DOHH2 (cell line): Measurements from ENCODE around the gene PDE7B.

Source experiments
- H3F3A ChIP-seq: fragments of 200-600 bp; sonication (generic), shearing (Covaris generic); 2 replicates; pipeline ENCODE4 v1.6.0; 2016; ENCODE audit warnings: antibody characterized with exemption, mild to moderate bottlenecking; ENCODE audit not compliant: control insufficient read depth, insufficient read depth
- H3K27ac ChIP-seq: fragments of 200-600 bp; sonication (generic); 2 replicates; pipeline ENCODE4 v1.5.1; 2014; ENCODE audit warnings: low read depth, mild to moderate bottlenecking, low read length, moderate library complexity
- H3K27me3 ChIP-seq: fragments of 200-600 bp; sonication (generic); 2 replicates; pipeline ENCODE4 v1.6.1; 2014; ENCODE audit warnings: mild to moderate bottlenecking, low read length, mixed read lengths; ENCODE audit not compliant: control insufficient read depth
- H3K36me3 ChIP-seq: fragments of 200-600 bp; sonication (generic); 2 replicates; pipeline ENCODE4 v1.6.1; 2014; ENCODE audit warnings: mild to moderate bottlenecking, low read length, moderate library complexity, mixed read lengths; ENCODE audit not compliant: control insufficient read depth
- H3K4me1 ChIP-seq: fragments of 200-600 bp; sonication (generic); 2 replicates; pipeline ENCODE4 v1.6.1; 2014; ENCODE audit warnings: mild to moderate bottlenecking, low read length, mixed read lengths; ENCODE audit not compliant: control insufficient read depth
- H3K4me2 ChIP-seq: fragments of 200-600 bp; sonication (generic); 2 replicates; pipeline ENCODE4 v1.6.0; 2014; ENCODE audit warnings: mild to moderate bottlenecking, low read length, moderate library complexity
- H3K4me3 ChIP-seq: fragments of 200-600 bp; sonication (generic); 2 replicates; pipeline ENCODE4 v1.5.1; 2014; ENCODE audit warnings: mild to moderate bottlenecking, low read length, mixed read lengths
- H3K79me2 ChIP-seq: fragments of 200-600 bp; sonication (generic); 2 replicates; pipeline ENCODE4 v1.6.1; 2014; ENCODE audit warnings: mild to moderate bottlenecking, low read length, mixed read lengths; ENCODE audit not compliant: control insufficient read depth
- H3K9me2 ChIP-seq: fragments of 200-600 bp; sonication (generic); replicated peaks from 2 replicates; pipeline ENCODE4 v1.6.1; 2014; ENCODE audit warnings: mild to moderate bottlenecking, low read length, mixed read lengths; ENCODE audit not compliant: control insufficient read depth
- H3K9me3 ChIP-seq: fragments of 200-600 bp; sonication (generic); 2 replicates; pipeline ENCODE4 v1.6.1; 2014; ENCODE audit warnings: antibody characterized with exemption, low read length, mixed read lengths; ENCODE audit not compliant: control insufficient read depth, insufficient read depth
- H4K20me1 ChIP-seq: fragments of 200-600 bp; sonication (generic); 2 replicates; pipeline ENCODE4 v1.6.0; 2014; ENCODE audit warnings: low read depth, mild to moderate bottlenecking, antibody characterized with exemption, low read length, moderate library complexity; ENCODE audit not compliant: control insufficient read depth, insufficient read depth
- EZH2phosphoT487 ChIP-seq: fragments of 200-600 bp; sonication (generic); IDR thresholded peaks from 2 replicates; pipeline ENCODE4 v1.6.1; 2017; ENCODE audit warnings: borderline replicate concordance, mild to moderate bottlenecking, antibody characterized with exemption, low read length, moderate library complexity, mixed read lengths
- TF ChIP-seq, protein P1 (sequence below): fragments of 200-600 bp; sonication (generic); IDR thresholded peaks from one replicate; pipeline ENCODE4 v1.5.1; 2014; ENCODE audit warnings: antibody characterized with exemption, mild to moderate bottlenecking, low read depth, low read length; ENCODE audit not compliant: poor library complexity, severe bottlenecking

Gene PDE7B

DNA sequence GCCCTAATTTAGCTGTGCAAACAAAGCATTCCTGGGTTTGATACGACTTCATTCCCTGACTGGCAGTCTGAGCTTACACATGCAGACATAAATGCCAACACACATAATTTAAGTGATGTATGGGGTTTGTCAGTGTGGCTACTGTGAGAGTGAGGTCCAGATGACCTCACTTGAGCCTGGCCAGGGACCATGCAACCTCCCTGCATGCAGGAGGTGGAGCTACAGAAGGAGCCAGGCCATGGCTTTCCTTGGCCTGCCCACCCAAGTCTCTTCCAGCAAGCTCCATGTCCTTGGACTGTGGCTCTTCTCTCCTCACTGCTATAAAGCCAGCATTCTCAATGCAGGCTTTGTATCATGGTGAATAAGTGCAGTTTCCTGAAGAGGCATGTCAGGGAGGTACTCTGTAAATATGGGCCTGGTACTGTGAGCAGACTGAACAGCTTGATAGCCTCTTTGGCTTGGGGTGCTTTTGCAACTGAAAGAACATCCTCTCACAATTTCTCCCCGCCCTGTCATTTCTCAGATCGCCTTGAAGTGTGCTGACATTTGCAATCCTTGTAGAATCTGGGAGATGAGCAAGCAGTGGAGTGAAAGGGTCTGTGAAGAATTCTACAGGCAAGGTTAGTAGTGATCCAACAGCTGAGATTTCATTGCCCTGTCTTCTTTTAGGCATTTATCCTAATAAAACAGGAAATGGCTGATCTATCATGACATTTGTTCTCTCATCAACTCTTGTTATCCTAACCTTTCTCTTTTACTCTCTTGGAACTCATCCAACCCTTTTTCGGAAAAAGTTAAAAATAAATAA lies 329.4 kb downstream of the PDE7B start:
- Histone ChIP-seq H3K36me3 (no peaks in the 10 kb centered on the region), H3K9me3 (no peaks in the 10 kb centered on the region), H3K9me2 (no peaks in the 10 kb centered on the region), H3F3A (no peaks in the 10 kb centered on the region), H3K4me3 (no peak overlapping the region), H4K20me1 (no peaks in the 10 kb centered on the region), H3K27me3 (no peaks in the 10 kb centered on the region), H3K4me1 (peaks cover 16% of the 10 kb centered on the region), H3K27ac (no peak overlapping the region), H3K79me2 (no peaks in the 10 kb centered on the region), H3K4me2 (no peak overlapping the region)
- TF ChIP-seq EZH2phosphoT487, result no peak
- TF ChIP-seq, protein P1, sequence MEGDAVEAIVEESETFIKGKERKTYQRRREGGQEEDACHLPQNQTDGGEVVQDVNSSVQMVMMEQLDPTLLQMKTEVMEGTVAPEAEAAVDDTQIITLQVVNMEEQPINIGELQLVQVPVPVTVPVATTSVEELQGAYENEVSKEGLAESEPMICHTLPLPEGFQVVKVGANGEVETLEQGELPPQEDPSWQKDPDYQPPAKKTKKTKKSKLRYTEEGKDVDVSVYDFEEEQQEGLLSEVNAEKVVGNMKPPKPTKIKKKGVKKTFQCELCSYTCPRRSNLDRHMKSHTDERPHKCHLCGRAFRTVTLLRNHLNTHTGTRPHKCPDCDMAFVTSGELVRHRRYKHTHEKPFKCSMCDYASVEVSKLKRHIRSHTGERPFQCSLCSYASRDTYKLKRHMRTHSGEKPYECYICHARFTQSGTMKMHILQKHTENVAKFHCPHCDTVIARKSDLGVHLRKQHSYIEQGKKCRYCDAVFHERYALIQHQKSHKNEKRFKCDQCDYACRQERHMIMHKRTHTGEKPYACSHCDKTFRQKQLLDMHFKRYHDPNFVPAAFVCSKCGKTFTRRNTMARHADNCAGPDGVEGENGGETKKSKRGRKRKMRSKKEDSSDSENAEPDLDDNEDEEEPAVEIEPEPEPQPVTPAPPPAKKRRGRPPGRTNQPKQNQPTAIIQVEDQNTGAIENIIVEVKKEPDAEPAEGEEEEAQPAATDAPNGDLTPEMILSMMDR, result no peak

DNA sequence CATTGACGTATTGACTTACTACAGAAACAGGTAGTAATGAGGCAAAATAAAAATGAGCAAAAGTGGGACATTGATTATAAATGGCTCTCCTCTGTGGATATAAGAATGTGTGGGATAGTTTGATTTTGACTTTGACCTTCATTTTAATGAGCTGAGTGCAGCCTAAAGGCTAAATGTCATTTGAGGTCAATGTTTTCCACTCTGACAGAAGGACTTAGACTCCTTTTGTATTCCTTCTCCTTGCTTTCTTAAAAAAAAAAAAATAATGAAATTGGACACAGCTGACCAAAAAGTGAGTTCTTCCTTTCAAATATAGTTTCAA lies 330.0 kb downstream of the PDE7B start:
- H3K27ac ChIP-seq, result no peak overlapping the region
- no peaks in the 10 kb centered on the region for H3K36me3 ChIP-seq
- H3K9me2 ChIP-seq, result no peaks in the 10 kb centered on the region
- TF ChIP-seq, protein P1, result no peak
- TF ChIP-seq EZH2phosphoT487, result no peak
- no peaks in the 10 kb centered on the region for H3F3A ChIP-seq
- no peaks in the 10 kb centered on the region for H4K20me1 ChIP-seq
- H3K4me2 ChIP-seq, result no peak overlapping the region
- H3K27me3 ChIP-seq, result no peaks in the 10 kb centered on the region
- no peaks in the 10 kb centered on the region for H3K79me2 ChIP-seq
- H3K9me3 ChIP-seq, result no peaks in the 10 kb centered on the region
- H3K4me3 ChIP-seq, result no peak overlapping the region
- H3K4me1 ChIP-seq, result peaks cover 16% of the 10 kb centered on the region

DNA sequence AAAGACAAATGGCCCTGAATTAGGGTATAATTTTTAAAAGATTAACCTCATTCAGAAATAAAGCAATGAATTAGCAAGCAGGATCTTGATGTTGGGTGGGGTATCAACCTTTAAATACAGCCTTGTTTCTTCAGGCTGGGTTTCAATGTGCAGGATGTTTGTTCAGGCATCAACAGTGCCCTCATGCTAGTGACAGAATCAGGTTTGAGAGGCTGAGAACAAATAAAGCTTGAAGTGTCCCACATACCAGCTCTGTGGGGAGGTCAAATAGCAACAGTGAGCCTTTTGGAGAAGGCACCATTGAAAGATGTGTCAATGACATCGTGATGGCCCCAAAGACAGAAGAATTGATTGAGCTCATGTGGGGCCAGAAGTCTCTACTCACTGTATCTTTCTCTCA lies 330.4 kb downstream of the PDE7B start:
- Histone ChIP-seq H4K20me1 (no peaks in the 10 kb centered on the region), H3K9me2 (no peaks in the 10 kb centered on the region), H3F3A (no peaks in the 10 kb centered on the region), H3K9me3 (no peaks in the 10 kb centered on the region), H3K4me1 (peaks cover 16% of the 10 kb centered on the region), H3K27ac (no peak overlapping the region), H3K27me3 (no peaks in the 10 kb centered on the region), H3K36me3 (no peaks in the 10 kb centered on the region), H3K79me2 (no peaks in the 10 kb centered on the region), H3K4me3 (no peak overlapping the region), H3K4me2 (no peak overlapping the region)
- TF ChIP-seq, protein P1, result no peak
- TF ChIP-seq EZH2phosphoT487, result no peak
